SK-N-SH (cell line): Measurements from ENCODE around the gene ZGPAT. TPM values are rescaled to one million over a fixed set of nuclear protein-coding genes. Genes with fewer than 3 reads are reported as not detected.

Experiments used
- CTCF ChIA-PET: fragments of 300-600, 350-600 bp; formaldehyde crosslinking; extraction: SDS; loops from one replicate; lab custom pipeline; 2021; lab: Yijun Ruan, JAX
- POLR2A ChIA-PET: fragments of 350-600 bp; sonication (Branson Sonifier 250); formaldehyde crosslinking; extraction: SDS; loops from one replicate; lab custom pipeline; 2020; ENCODE audit warnings: antibody characterized with exemption, inconsistent platforms; lab: Yijun Ruan, JAX
- DNase-seq: peaks from one replicate; pipeline ENCODE4 v3.0.0; 2012
- H2AFZ ChIP-seq: fragments of 200-600 bp; sonication (generic); 2 replicates; pipeline ENCODE4 v1.8.1; 2016; ENCODE audit warnings: antibody characterized with exemption, mild to moderate bottlenecking, low read depth
- H3F3A ChIP-seq: fragments of 200-600 bp; sonication (generic); replicated peaks from 2 replicates; pipeline ENCODE3; 2016; ENCODE audit warnings: antibody characterized with exemption, mild to moderate bottlenecking; ENCODE audit not compliant: insufficient read depth
- H3K27ac ChIP-seq, 2 experiments: fragments of 200-500 bp in 1 of 2; fragments of 200-600 bp in 1 of 2; sonication (Bioruptor generic) in 1 of 2; sonication (generic), shearing (Covaris generic) in 1 of 2; 2 replicates each; pipeline versions ENCODE4 v1.5.1 to v1.6.1; 2014 to 2016; ENCODE audit warnings: low read depth in 2 of 2, inconsistent platforms in 1 of 2, low read length in 1 of 2, mild to moderate bottlenecking in 1 of 2, mixed read lengths in 1 of 2
- H3K27me3 ChIP-seq: fragments of 200-600 bp; sonication (generic), shearing (Covaris generic); 2 replicates; pipeline ENCODE4 v1.6.1; 2016; ENCODE audit warnings: mixed run types; ENCODE audit not compliant: insufficient read depth
- H3K36me3 ChIP-seq, 2 experiments: fragments of 200-500 bp in 1 of 2; fragments of 200-600 bp in 1 of 2; sonication (Bioruptor generic) in 1 of 2; sonication (generic) in 1 of 2; replicated peaks in 1 of 2; 2 replicates each; pipeline versions ENCODE3 to v1.5.1; 2014 to 2016; ENCODE audit warnings: low read length in 1 of 2, mild to moderate bottlenecking in 1 of 2; ENCODE audit not compliant: insufficient read depth in 2 of 2, control insufficient read depth in 1 of 2
- H3K4me1 ChIP-seq, 2 experiments: fragments of 200-500 bp in 1 of 2; fragments of 200-600 bp in 1 of 2; sonication (Bioruptor generic) in 1 of 2; sonication (generic), shearing (Covaris generic) in 1 of 2; 2 replicates each; pipeline versions ENCODE4 v1.5.1 to v1.6.1; 2014 to 2016; ENCODE audit warnings: low read depth in 1 of 2, low read length in 1 of 2, mixed run types in 1 of 2; ENCODE audit not compliant: insufficient read depth in 2 of 2, control insufficient read depth in 1 of 2
- H3K4me2 ChIP-seq: fragments of 200-600 bp; sonication (generic), shearing (Covaris generic); 2 replicates; pipeline ENCODE4 v1.6.1; 2017; ENCODE audit warnings: mixed run types
- H3K4me3 ChIP-seq, 2 experiments: fragments of 200-500 bp in 1 of 2; fragments of 200-600 bp in 1 of 2; sonication (Bioruptor generic) in 1 of 2; sonication (generic), shearing (Covaris generic) in 1 of 2; 2 replicates each; pipeline versions ENCODE4 v1.5.1 to v1.8.1; 2014 to 2016; ENCODE audit warnings: low read depth in 2 of 2, inconsistent platforms in 1 of 2, low read length in 1 of 2, mild to moderate bottlenecking in 1 of 2, mixed read lengths in 1 of 2, moderate library complexity in 1 of 2
- H3K79me2 ChIP-seq: fragments of 200-600 bp; sonication (generic); 2 replicates; pipeline ENCODE4 v1.8.1; 2017; ENCODE audit warnings: mild to moderate bottlenecking; ENCODE audit not compliant: insufficient read depth
- H3K9ac ChIP-seq: fragments of 200-600 bp; sonication (generic); 2 replicates; pipeline ENCODE4 v1.6.1; 2017; ENCODE audit warnings: mixed run types
- H3K9me2 ChIP-seq: fragments of 200-600 bp; sonication (generic); 2 replicates; pipeline ENCODE4 v1.6.1; 2017; ENCODE audit warnings: mixed run types
- H3K9me3 ChIP-seq: fragments of 200-600 bp; sonication (generic); 2 replicates; pipeline ENCODE4 v1.6.1; 2017; ENCODE audit warnings: mixed run types, mild to moderate bottlenecking, moderate library complexity
- H4K20me1 ChIP-seq: fragments of 200-600 bp; sonication (generic); 2 replicates; pipeline ENCODE4 v1.6.1; 2017; ENCODE audit warnings: mild to moderate bottlenecking, mixed run types; ENCODE audit not compliant: insufficient read depth
- CHD2 ChIP-seq: fragments of 150-350 bp; IDR thresholded peaks from 2 replicates; pipeline ENCODE4 v1.6.1; 2018; ENCODE audit warnings: low read length; ENCODE audit not compliant: partially characterized antibody
- FOSL2 ChIP-seq: IDR thresholded peaks from 2 replicates; pipeline ENCODE4 v1.4.0; 2012; ENCODE audit warnings: low read depth, mild to moderate bottlenecking, moderate library complexity, borderline replicate concordance
- FOXM1 ChIP-seq: IDR thresholded peaks from 2 replicates; pipeline ENCODE4 v1.4.0; 2012; ENCODE audit warnings: low read depth, mild to moderate bottlenecking
- GABPA ChIP-seq: IDR thresholded peaks from 2 replicates; pipeline ENCODE4 v1.4.0; 2012; ENCODE audit warnings: low read depth, mild to moderate bottlenecking
- JUND ChIP-seq: IDR thresholded peaks from 2 replicates; pipeline ENCODE4 v1.4.0; 2012
- POLR2AphosphoS5 ChIP-seq: IDR thresholded peaks from 2 replicates; pipeline ENCODE4 v1.6.1; 2012; ENCODE audit warnings: low read depth, low read length
- RAD21 ChIP-seq: IDR thresholded peaks from 2 replicates; pipeline ENCODE4 v1.6.1; 2012; ENCODE audit warnings: mild to moderate bottlenecking, low read length
- SIN3A ChIP-seq: IDR thresholded peaks from 2 replicates; pipeline ENCODE4 v1.6.1; 2012; ENCODE audit warnings: low read depth, mild to moderate bottlenecking, low read length, moderate library complexity, borderline replicate concordance
- TAF1 ChIP-seq: IDR thresholded peaks from 2 replicates; pipeline ENCODE4 v1.6.1; 2012; ENCODE audit warnings: low read depth, mild to moderate bottlenecking, low read length, moderate library complexity, borderline replicate concordance
- WGBS: methylation state at CpG from one replicate; pipeline ENCODE4 v1.1.6; 2017; ENCODE audit warnings: low lambda C conversion rate; 5-methylcytosine and 5-hydroxymethylcytosine counted together
- polyA plus RNA-seq, 3 experiments: library from polyadenylated mRNA; depleted of rRNA; stranded (reverse); fragments of >200 nt; gene quantifications; 2 replicates each; pipeline ENCODE4 v1.2.3, GENCODE V29; 2012
- TF ChIP-seq, protein P1 (sequence below): fragments of 200-600 bp; sonication (generic); IDR thresholded peaks from 2 replicates; pipeline ENCODE4 v1.6.1; 2017; ENCODE audit warnings: antibody characterized with exemption, mild to moderate bottlenecking, moderate library complexity
- TF ChIP-seq, protein P2 (sequence below): IDR thresholded peaks from 2 replicates; pipeline ENCODE4 v1.6.1; 2012; ENCODE audit warnings: mild to moderate bottlenecking, low read depth, low read length, moderate library complexity

Gene ZGPAT
- polyA plus RNA-seq, 1 of the 3 experiments (the other 2 are of a cell fraction): 33.7 TPM

DNA sequence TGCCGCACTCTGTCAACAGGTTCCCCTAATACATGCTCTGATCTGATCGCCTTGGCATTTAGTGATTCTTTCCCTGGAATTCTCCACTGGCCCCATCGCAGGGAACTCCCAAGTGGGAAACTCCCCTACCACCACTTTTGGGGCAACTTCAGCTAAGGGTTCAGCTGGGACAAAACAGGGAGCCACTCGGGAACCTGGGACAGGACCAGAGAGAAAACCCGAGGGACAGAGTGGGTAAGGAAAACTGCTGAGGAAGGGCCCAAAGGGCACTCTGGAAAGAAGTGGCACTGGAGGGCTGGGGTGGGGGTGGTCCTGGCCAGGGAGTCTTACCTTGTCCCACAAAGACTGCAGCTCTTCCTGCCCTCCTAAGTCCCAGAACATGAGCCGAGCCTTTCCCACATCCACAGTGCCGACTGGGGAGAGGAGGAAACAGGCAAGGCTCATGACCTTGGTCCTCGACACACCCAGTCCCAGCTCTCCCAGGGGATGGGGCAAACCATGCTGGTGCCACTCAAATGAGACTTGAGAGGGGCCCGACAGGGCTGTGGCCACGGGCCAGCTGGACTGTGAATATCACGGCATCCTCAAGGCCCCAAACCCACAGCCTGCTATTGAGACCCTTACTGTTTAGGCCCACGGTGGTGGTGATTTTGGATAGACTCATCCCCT is 1.7 kb upstream of the ZGPAT start (continued):
- TF ChIP-seq, protein P1, sequence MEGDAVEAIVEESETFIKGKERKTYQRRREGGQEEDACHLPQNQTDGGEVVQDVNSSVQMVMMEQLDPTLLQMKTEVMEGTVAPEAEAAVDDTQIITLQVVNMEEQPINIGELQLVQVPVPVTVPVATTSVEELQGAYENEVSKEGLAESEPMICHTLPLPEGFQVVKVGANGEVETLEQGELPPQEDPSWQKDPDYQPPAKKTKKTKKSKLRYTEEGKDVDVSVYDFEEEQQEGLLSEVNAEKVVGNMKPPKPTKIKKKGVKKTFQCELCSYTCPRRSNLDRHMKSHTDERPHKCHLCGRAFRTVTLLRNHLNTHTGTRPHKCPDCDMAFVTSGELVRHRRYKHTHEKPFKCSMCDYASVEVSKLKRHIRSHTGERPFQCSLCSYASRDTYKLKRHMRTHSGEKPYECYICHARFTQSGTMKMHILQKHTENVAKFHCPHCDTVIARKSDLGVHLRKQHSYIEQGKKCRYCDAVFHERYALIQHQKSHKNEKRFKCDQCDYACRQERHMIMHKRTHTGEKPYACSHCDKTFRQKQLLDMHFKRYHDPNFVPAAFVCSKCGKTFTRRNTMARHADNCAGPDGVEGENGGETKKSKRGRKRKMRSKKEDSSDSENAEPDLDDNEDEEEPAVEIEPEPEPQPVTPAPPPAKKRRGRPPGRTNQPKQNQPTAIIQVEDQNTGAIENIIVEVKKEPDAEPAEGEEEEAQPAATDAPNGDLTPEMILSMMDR: no peak
- TF ChIP-seq POLR2AphosphoS5: no peak
- TF ChIP-seq FOSL2: no peak
- TF ChIP-seq, protein P2, sequence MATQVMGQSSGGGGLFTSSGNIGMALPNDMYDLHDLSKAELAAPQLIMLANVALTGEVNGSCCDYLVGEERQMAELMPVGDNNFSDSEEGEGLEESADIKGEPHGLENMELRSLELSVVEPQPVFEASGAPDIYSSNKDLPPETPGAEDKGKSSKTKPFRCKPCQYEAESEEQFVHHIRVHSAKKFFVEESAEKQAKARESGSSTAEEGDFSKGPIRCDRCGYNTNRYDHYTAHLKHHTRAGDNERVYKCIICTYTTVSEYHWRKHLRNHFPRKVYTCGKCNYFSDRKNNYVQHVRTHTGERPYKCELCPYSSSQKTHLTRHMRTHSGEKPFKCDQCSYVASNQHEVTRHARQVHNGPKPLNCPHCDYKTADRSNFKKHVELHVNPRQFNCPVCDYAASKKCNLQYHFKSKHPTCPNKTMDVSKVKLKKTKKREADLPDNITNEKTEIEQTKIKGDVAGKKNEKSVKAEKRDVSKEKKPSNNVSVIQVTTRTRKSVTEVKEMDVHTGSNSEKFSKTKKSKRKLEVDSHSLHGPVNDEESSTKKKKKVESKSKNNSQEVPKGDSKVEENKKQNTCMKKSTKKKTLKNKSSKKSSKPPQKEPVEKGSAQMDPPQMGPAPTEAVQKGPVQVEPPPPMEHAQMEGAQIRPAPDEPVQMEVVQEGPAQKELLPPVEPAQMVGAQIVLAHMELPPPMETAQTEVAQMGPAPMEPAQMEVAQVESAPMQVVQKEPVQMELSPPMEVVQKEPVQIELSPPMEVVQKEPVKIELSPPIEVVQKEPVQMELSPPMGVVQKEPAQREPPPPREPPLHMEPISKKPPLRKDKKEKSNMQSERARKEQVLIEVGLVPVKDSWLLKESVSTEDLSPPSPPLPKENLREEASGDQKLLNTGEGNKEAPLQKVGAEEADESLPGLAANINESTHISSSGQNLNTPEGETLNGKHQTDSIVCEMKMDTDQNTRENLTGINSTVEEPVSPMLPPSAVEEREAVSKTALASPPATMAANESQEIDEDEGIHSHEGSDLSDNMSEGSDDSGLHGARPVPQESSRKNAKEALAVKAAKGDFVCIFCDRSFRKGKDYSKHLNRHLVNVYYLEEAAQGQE: no peak

DNA sequence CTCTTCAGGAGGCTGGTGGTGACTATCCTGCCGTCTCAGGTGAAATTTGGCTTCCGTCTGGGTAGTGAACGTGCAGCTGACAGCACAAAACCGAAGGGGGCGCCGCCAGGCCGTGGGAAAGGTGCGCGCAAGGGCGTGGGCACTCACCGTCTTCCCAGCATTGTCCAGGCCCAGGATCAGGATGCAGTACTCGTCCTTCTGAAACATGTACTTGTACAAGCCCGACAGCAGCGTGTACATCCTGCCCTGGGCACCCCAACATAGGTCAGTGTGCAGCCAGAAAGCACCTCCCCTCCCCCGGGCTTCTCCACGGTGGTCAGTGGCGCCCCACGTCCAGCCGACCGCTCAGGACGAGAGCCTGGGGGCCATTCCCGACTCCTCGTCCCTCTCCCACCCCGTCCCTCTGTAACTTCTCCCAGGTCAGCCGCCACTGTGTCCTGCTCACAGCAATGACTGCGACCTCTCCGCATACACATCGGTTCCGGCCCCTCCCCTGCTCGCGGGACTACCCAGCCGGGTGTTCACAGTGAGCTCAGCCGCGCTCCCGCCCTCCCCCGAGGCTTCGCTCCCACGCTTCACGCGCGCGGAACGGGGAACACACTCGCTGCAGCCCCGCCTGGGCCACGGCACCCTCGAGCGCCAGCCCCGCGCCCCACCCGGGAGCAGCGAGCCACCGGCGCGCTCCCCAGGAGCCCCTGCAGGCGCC is 834 bp upstream of the ZGPAT start:
- Histone ChIP-seq H3K4me2 (peak overlapping the region; percentile 92), H3K9me2 (no peaks in the 10 kb centered on the region), H2AFZ (no peak overlapping the region), H3K4me1 (peaks cover 0 to 24% of the 10 kb centered on the region in 2 experiments; a peak in 1 of 4 replicates), H3K27me3 (no peaks in the 10 kb centered on the region), H3K4me3 (peak overlapping the region; percentile 70 to 90), H3K9ac (peak overlapping the region; percentile 89), H4K20me1 (no peaks in the 10 kb centered on the region), H3F3A (peaks cover 4% of the 10 kb centered on the region), H3K36me3 (peaks cover 40 to 46% of the 10 kb centered on the region in 2 experiments), H3K27ac (peak overlapping the region; percentile 65 to 71), H3K79me2 (peaks cover 72% of the 10 kb centered on the region), H3K9me3 (peaks cover 3% of the 10 kb centered on the region)
- peak; percentile 40 for TF ChIP-seq RAD21
- TF ChIP-seq, protein P2: no peak
- no peak for TF ChIP-seq TAF1
- TF ChIP-seq CHD2: no peak
- no peak for TF ChIP-seq FOXM1
- TF ChIP-seq GABPA: no peak
- TF ChIP-seq, protein P1: peak; percentile 24; the same call in 1 of the 2 replicates
- no peak for TF ChIP-seq JUND
- no peak for TF ChIP-seq SIN3A
- ChIA-PET POLR2A (interaction anchor here (1.0 to 2.6 kb wide), 7 partner anchors 10 to 54 kb away, joined by 3 to 22 read pairs (median 4); partner anchors contain the start of genes RTEL1, STMN3 and TNFRSF6B), CTCF (interaction anchor here (0.9 to 1.4 kb wide), 4 partner anchors 13 to 273 kb away, joined by 3 to 4 read pairs (median 4); no protein-coding TSS in a partner anchor)
- peak; percentile 70 for DNase-seq
- 31% methylated on average over 21 of the region's 56 CpGs for WGBS
